GM12875 (cell line): Measurements from ENCODE around the gene DIRAS1.

Experiments used
- H3K4me3 ChIP-seq: one replicate; pipeline ENCODE4 v1.5.1; 2011; ENCODE audit warnings: low read depth, low read length, control low read depth
- TF ChIP-seq, protein P1 (sequence below): IDR thresholded peaks from 2 replicates; pipeline ENCODE4 v1.5.1; 2011; ENCODE audit warnings: low read depth, mild to moderate bottlenecking, control low read depth, inconsistent platforms, low read length, moderate library complexity, borderline replicate concordance; ENCODE audit not compliant: insufficient read depth

Gene DIRAS1

DNA sequence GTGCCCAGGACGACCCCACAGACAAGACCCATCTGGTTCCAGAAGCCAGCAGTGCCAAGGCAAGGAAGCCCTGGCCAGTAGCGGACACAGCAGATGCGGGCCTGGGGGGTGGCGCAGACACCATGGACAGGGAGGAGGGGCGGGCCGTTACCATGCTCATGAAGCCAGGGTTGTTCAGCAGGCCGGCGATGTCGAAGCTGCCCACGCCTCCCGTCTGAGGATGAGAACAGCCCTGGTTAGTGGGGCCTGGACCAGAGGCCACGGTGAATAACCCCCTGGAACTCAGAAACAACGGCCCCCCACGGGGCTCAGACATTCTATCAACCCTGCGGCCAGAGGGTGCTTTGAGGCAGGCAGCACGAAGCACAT is 40.1 kb upstream of the DIRAS1 start:
- H3K4me3 ChIP-seq: no peak overlapping the region
- TF ChIP-seq, protein P1, sequence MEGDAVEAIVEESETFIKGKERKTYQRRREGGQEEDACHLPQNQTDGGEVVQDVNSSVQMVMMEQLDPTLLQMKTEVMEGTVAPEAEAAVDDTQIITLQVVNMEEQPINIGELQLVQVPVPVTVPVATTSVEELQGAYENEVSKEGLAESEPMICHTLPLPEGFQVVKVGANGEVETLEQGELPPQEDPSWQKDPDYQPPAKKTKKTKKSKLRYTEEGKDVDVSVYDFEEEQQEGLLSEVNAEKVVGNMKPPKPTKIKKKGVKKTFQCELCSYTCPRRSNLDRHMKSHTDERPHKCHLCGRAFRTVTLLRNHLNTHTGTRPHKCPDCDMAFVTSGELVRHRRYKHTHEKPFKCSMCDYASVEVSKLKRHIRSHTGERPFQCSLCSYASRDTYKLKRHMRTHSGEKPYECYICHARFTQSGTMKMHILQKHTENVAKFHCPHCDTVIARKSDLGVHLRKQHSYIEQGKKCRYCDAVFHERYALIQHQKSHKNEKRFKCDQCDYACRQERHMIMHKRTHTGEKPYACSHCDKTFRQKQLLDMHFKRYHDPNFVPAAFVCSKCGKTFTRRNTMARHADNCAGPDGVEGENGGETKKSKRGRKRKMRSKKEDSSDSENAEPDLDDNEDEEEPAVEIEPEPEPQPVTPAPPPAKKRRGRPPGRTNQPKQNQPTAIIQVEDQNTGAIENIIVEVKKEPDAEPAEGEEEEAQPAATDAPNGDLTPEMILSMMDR: no peak

DNA sequence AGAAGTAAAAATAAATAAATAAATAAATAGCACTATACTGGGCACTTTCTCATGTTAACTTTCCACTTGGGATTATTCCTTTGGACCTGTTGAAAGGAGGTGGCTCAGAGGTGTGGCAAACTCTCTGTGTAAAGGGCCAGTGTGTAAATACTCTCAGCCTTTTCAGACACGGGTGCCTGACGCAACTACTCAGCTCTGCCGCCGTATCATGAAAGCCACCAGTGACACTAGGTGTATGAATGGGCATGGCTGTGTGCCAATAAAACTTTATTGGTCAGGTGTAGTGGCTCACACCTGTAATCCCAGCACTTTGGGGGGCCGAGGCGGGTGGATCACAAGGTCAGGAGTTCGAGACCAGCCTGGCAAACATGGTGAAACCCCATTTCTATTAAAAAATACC is 38.8 kb upstream of the DIRAS1 start:
- TF ChIP-seq, protein P1: no peak
- no peak overlapping the region for H3K4me3 ChIP-seq

DNA sequence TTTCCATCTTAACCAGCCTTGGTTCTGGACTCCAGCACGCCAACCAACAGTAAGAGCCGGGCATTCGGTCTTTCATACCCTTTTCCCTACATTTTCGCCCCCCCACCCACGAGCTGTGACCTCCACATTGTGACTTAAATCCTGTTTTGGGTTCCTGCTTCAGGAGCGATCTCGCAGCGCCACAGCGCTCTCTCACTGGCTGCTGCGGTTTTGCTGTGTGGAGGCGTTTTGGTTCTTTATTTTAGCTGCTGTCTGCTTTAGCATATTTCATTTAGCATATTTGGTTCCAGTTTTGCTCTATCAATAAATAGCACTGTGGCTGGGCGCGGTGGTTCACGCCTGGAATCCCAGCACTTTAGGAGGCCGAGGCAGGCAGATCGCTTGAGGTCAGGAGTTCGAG is 38.2 kb upstream of the DIRAS1 start:
- H3K4me3 ChIP-seq: no peak overlapping the region
- TF ChIP-seq, protein P1: no peak

DNA sequence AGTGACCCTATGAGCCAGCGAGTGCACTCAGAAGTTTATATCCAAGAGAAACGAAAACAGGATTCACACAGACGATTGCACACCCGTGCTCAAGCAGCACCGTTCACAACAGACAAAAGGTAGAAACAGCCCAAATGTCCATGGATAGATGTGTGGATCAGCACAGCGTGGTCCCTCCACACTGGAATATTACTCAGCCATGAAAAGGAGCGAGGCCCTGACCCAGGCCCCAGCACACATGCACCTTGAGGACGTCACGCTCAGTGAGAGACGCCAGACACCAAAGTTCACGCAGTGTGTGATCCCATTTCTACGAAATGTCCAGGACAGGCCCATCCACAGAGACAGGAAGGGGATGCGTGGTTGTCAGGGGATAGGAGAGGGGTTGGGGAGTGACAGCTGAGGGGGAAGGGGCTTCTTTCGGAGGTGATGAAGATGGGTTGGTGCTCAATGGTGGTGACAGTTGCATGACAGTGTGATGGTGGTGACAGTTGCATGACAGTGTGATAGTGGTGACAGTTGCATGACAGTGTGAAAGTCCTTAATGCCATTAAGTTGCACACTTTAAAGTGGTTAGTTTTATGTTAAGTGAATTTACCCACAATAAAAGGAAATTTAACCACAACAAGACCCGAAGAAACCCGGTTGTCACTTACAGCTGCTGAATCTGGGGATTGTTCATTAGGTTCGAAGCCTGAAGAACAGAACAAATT is 37.6 kb upstream of the DIRAS1 start:
- H3K4me3 ChIP-seq: no peak overlapping the region
- TF ChIP-seq, protein P1: no peak

DNA sequence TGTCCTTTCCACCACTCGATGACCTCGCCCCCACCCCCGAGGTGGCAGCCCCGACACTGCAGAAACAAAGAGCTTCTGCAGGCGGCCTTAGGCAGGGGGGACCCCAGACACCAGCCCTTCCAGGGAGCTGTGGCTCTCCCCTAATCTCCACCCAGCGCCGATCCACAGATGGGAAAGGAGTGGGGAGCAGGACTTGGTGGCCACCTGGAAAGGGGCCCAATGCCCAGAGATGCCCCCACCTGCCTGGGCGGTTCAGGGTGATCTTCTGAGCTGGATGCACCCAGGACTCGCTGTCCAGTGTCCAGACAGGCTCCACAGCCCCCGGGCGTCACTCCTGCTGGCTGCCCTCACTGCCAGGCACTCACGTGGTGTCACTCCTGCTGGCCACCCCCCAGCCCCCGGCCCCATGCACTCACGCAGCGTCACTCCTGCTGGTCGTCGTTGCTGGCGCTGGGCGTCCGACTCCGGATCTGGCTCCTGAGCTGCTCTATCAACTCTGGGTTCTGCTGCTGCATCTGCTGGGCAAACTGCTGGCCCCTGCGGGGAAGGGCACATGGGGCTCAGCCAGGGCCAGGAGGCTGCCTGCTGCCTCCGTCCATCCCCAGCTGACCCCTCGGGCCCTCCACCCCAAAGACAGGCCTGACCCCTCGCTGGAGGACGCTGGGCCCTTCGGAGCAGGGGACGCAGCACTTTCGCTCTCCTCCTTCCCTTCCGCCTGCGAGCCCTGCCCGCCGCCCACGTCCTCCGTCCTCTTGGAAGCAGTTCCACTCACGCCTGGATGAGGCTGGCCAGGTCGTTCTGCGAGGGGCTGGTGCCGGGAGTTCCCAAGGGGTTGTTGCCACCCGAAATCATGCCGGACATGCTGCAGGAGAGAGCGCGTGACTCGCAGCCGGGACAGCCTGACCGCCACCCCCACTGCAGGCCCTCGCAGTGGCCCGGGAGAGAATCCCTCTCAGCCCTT is 36.0 kb upstream of the DIRAS1 start:
- no peak overlapping the region for H3K4me3 ChIP-seq
- TF ChIP-seq, protein P1: no peak

DNA sequence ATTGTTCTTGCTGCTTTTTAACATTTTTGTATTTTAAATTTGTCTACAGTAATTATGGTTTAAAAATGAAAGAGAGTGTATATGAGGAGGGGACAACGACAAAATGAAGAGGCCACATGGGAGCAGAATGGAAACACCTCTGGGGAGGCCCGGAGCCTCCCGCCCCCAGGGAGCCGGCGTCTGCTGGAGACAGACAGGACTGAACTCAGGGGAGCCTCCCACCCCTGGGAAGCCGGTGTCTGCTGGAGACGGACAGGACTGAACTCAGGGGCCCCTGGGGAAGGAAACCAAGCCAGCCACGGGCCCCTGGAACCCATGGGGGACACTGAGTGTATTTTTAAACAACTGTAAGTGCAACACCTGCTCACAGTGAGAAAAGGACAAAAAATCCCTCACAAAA is 35.3 kb upstream of the DIRAS1 start:
- TF ChIP-seq, protein P1: no peak
- H3K4me3 ChIP-seq: no peak overlapping the region
